ENCODE results near the gene USP24.

DNA sequence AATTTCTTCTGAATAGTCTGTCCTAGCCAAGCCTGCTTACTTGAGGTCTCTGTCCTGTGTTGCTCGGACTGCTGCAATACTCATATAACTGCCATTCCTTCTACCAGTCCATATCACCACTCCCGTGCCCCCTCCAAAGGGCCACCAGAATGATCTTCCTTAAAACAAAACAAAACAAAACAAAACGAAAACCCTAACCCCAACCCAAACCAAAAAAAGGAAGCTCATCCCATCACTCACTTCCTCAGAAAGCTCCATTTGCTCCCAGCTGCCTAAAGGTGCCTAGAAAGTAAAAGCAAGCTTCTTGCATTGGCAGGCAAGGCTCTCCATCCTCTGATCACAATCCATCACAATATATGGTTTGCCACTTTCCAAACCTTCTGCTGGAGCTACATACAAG, 20.3 kb downstream of the USP24 start:
- TF ChIP-seq, protein P1, sequence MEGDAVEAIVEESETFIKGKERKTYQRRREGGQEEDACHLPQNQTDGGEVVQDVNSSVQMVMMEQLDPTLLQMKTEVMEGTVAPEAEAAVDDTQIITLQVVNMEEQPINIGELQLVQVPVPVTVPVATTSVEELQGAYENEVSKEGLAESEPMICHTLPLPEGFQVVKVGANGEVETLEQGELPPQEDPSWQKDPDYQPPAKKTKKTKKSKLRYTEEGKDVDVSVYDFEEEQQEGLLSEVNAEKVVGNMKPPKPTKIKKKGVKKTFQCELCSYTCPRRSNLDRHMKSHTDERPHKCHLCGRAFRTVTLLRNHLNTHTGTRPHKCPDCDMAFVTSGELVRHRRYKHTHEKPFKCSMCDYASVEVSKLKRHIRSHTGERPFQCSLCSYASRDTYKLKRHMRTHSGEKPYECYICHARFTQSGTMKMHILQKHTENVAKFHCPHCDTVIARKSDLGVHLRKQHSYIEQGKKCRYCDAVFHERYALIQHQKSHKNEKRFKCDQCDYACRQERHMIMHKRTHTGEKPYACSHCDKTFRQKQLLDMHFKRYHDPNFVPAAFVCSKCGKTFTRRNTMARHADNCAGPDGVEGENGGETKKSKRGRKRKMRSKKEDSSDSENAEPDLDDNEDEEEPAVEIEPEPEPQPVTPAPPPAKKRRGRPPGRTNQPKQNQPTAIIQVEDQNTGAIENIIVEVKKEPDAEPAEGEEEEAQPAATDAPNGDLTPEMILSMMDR (conservative IDR thresholded peaks at IDR 0.05; ENCODE audit: low read depth, low read length): no peak
- no peak for TF ChIP-seq EZH2 (IDR thresholded peaks at IDR 0.05; ENCODE audit: borderline replicate concordance, low read depth, low read length, poor library complexity, severe bottlenecking)
